ENCODE results near the gene ZNF217. TPM values are rescaled to one million over a fixed set of nuclear protein-coding genes. Genes with fewer than 3 reads are reported as not detected.
A peak's percentile ranks its signal among the peaks of the same experiment; 100 is the strongest.

ZNF217 gene
- total and polyA plus RNA-seq, 2 experiments from 2014 or later, result 10.4 to 23.5 TPM

GRCh38 chr20:53582251-53582570, 11.4 kb downstream of the ZNF217 start:
- no peak overlapping the region for H3K4me3 ChIP-seq
- H3K36me3 ChIP-seq (ENCODE audit: low read depth), result peaks cover 39% of the 10 kb centered on the region
- H3K27me3 ChIP-seq (replicated peaks; ENCODE audit: insufficient read depth), result no peaks in the 10 kb centered on the region
- H3F3A ChIP-seq (ENCODE audit: insufficient read depth), result peaks cover 79% of the 10 kb centered on the region
- H3K9me2 ChIP-seq (ENCODE audit: insufficient read depth), result no peaks in the 10 kb centered on the region
- TF ChIP-seq EZH2 (IDR thresholded peaks at IDR 0.05; ENCODE audit: insufficient read depth, poor library complexity, severe bottlenecking) (no peak), EZH2phosphoT487 (IDR thresholded peaks at IDR 0.05; ENCODE audit: insufficient read depth, low read depth) (no peak)
- H3K9ac ChIP-seq, result peak overlapping the region; percentile 73
- H3K27ac ChIP-seq, result peak overlapping the region; percentile 95
- H3K79me2 ChIP-seq (ENCODE audit: insufficient read depth), result peaks cover 98% of the 10 kb centered on the region
- in situ Hi-C loops (cut with MboI), result loop anchor here (25.0 kb wide), 1 partner anchor 605 kb away; no protein-coding TSS in a partner anchor
- WGBS, 2 experiments (ENCODE audit: low coverage in 1 of 2, low lambda C conversion rate in 2 of 2, missing lambda C conversion rate in 2 of 2), result 85 to 91% methylated on average over 9 of the region's 9 CpGs
- peak overlapping the region; percentile 52 for H3K4me2 ChIP-seq (ENCODE audit: unreplicated experiment)
- peaks cover 85% of the 10 kb centered on the region for H3K4me1 ChIP-seq (ENCODE audit: insufficient read depth)
- no peaks in the 10 kb centered on the region; the same call in 1 of the 2 replicates for H4K20me1 ChIP-seq (ENCODE audit: insufficient read depth)
- no peaks in the 10 kb centered on the region for H3K9me3 ChIP-seq (ENCODE audit: low read depth)
- no peak for DNase-seq
- no peak overlapping the region for H2AFZ ChIP-seq

GRCh38 chr20:53581444-53582250, 12.0 kb downstream of the ZNF217 start:
- H4K20me1 ChIP-seq (ENCODE audit: insufficient read depth), result no peaks in the 10 kb centered on the region
- H3K4me2 ChIP-seq (ENCODE audit: unreplicated experiment), result no peak overlapping the region
- H3K9ac ChIP-seq, result peak overlapping the region; percentile 73; the same call in 1 of the 2 replicates
- H3K27ac ChIP-seq, result peak overlapping the region; percentile 95
- H3K9me3 ChIP-seq (ENCODE audit: low read depth), result no peaks in the 10 kb centered on the region
- TF ChIP-seq EZH2phosphoT487 (IDR thresholded peaks at IDR 0.05; ENCODE audit: insufficient read depth, low read depth) (no peak), EZH2 (IDR thresholded peaks at IDR 0.05; ENCODE audit: insufficient read depth, poor library complexity, severe bottlenecking) (no peak)
- no peaks in the 10 kb centered on the region for H3K27me3 ChIP-seq (replicated peaks; ENCODE audit: insufficient read depth)
- no peak for DNase-seq
- WGBS, 2 experiments (ENCODE audit: low coverage in 1 of 2, low lambda C conversion rate in 2 of 2, missing lambda C conversion rate in 2 of 2), result 95 to 97% methylated on average over 43 to 44 of the region's 44 CpGs
- H3K79me2 ChIP-seq (ENCODE audit: insufficient read depth), result peaks cover 98% of the 10 kb centered on the region
- H3K9me2 ChIP-seq (ENCODE audit: insufficient read depth), result no peaks in the 10 kb centered on the region
- H3K36me3 ChIP-seq (ENCODE audit: low read depth), result peaks cover 45% of the 10 kb centered on the region
- H3K4me3 ChIP-seq, result no peak overlapping the region
- peaks cover 79% of the 10 kb centered on the region for H3K4me1 ChIP-seq (ENCODE audit: insufficient read depth)
- H3F3A ChIP-seq (ENCODE audit: insufficient read depth), result peaks cover 80% of the 10 kb centered on the region
- no peak overlapping the region for H2AFZ ChIP-seq
- in situ Hi-C loops (cut with MboI), result loop anchor here (25.0 kb wide), 1 partner anchor 606 kb away; no protein-coding TSS in a partner anchor

- no peak overlapping the region for H2AFZ ChIP-seq
- peaks cover 86% of the 10 kb centered on the region for H3F3A ChIP-seq (ENCODE audit: insufficient read depth)
- H3K27me3 ChIP-seq (replicated peaks; ENCODE audit: insufficient read depth), result no peaks in the 10 kb centered on the region
- peak overlapping the region; percentile 61 for H3K4me3 ChIP-seq
- peaks cover 98% of the 10 kb centered on the region for H3K79me2 ChIP-seq (ENCODE audit: insufficient read depth)
- DNase-seq, result peak; percentile 43
- in situ Hi-C loops (cut with MboI), result loop anchor here (25.0 kb wide), 1 partner anchor 607 kb away; no protein-coding TSS in a partner anchor
- peak overlapping the region; percentile 80 for H3K4me2 ChIP-seq (ENCODE audit: unreplicated experiment)
- H3K27ac ChIP-seq, result peak overlapping the region; percentile 95
- no peaks in the 10 kb centered on the region for H3K9me2 ChIP-seq (ENCODE audit: insufficient read depth)
- TF ChIP-seq EZH2phosphoT487 (IDR thresholded peaks at IDR 0.05; ENCODE audit: insufficient read depth, low read depth) (no peak), EZH2 (IDR thresholded peaks at IDR 0.05; ENCODE audit: insufficient read depth, poor library complexity, severe bottlenecking) (no peak)
- H3K9ac ChIP-seq, result peak overlapping the region; percentile 82
- H4K20me1 ChIP-seq (ENCODE audit: insufficient read depth), result no peaks in the 10 kb centered on the region
- WGBS, 2 experiments (ENCODE audit: low coverage in 1 of 2, low lambda C conversion rate in 2 of 2, missing lambda C conversion rate in 2 of 2), result 79 to 80% methylated on average over 7 of the region's 7 CpGs
- H3K36me3 ChIP-seq (ENCODE audit: low read depth), result peaks cover 53% of the 10 kb centered on the region
- H3K4me1 ChIP-seq (ENCODE audit: insufficient read depth), result peaks cover 70% of the 10 kb centered on the region
- H3K9me3 ChIP-seq (ENCODE audit: low read depth), result no peaks in the 10 kb centered on the region
Measured at GRCh38 chr20:53580376-53581111, 13.1 kb downstream of the ZNF217 start.

- peak overlapping the region; percentile 61 for H3K4me3 ChIP-seq
- no peaks in the 10 kb centered on the region for H4K20me1 ChIP-seq (ENCODE audit: insufficient read depth)
- in situ Hi-C loops (cut with MboI), result loop anchor here (10.0 to 25.0 kb wide), 3 partner anchors 335 to 608 kb away; no protein-coding TSS in a partner anchor
Measured at GRCh38 chr20:53579581-53580375, 13.9 kb downstream of the ZNF217 start.

More at GRCh38 chr20:53579581-53580375, 13.9 kb downstream of the ZNF217 start:
- Histone ChIP-seq H3K9me2 (ENCODE audit: insufficient read depth) (no peaks in the 10 kb centered on the region), H3F3A (ENCODE audit: insufficient read depth) (peaks cover 90% of the 10 kb centered on the region), H3K36me3 (ENCODE audit: low read depth) (peaks cover 60% of the 10 kb centered on the region), H3K27ac (peak overlapping the region; percentile 95), H3K9me3 (ENCODE audit: low read depth) (no peaks in the 10 kb centered on the region), H3K4me2 (ENCODE audit: unreplicated experiment) (peak overlapping the region; percentile 80), H3K79me2 (ENCODE audit: insufficient read depth) (peaks cover 98% of the 10 kb centered on the region), H2AFZ (no peak overlapping the region), H3K9ac (peak overlapping the region; percentile 82), H3K27me3 (replicated peaks; ENCODE audit: insufficient read depth) (no peaks in the 10 kb centered on the region), H3K4me1 (ENCODE audit: insufficient read depth) (peaks cover 64% of the 10 kb centered on the region)
- peak; percentile 85 for DNase-seq
- TF ChIP-seq EZH2phosphoT487 (IDR thresholded peaks at IDR 0.05; ENCODE audit: insufficient read depth, low read depth) (no peak), EZH2 (IDR thresholded peaks at IDR 0.05; ENCODE audit: insufficient read depth, poor library complexity, severe bottlenecking) (no peak)
- WGBS, 2 experiments (ENCODE audit: low coverage in 1 of 2, low lambda C conversion rate in 2 of 2, missing lambda C conversion rate in 2 of 2), result 35 to 40% methylated on average over 10 of the region's 10 CpGs
